GM12873 (cell line): ENCODE results near the gene PCDHA10.

Experiments used
- TF ChIP-seq, protein P1 (sequence below): IDR thresholded peaks from 2 replicates; pipeline ENCODE4 v1.5.1; 2012; ENCODE audit warnings: low read depth, mild to moderate bottlenecking, moderate library complexity, low read length, control low read depth; ENCODE audit not compliant: insufficient read depth; ENCODE audit errors: missing control alignments

Gene PCDHA10

DNA sequence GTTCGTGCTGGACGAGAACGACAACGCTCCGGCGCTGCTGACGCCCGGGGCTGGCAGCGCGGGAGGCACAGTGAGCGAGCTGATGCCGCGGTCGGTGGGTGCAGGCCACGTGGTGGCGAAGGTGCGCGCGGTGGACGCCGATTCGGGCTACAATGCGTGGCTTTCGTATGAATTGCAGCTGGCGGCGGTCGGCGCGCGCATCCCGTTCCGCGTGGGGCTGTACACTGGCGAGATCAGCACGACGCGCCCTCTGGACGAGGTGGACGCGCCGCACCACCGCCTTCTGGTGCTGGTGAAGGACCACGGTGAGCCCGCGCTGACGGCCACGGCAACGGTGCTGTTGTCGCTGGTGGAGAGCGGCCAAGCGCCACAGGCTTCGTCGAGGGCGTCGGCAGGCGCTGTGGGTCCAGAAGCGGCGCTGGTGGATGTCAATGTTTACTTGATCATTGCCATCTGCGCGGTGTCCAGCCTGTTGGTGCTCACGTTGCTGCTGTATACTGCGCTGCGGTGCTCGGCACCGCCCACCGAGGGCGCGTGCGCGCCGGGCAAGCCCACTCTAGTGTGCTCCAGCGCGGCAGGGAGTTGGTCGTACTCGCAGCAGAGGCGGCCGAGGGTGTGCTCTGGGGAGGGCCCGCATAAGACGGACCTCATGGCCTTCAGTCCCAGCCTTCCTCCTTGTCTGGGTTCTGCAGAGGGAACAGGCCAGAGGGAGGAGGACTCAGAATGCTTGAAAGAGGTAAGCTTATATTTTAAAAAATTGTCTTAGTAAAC lies 28.4 kb downstream of the PCDHA10 start:
- TF ChIP-seq, protein P1, sequence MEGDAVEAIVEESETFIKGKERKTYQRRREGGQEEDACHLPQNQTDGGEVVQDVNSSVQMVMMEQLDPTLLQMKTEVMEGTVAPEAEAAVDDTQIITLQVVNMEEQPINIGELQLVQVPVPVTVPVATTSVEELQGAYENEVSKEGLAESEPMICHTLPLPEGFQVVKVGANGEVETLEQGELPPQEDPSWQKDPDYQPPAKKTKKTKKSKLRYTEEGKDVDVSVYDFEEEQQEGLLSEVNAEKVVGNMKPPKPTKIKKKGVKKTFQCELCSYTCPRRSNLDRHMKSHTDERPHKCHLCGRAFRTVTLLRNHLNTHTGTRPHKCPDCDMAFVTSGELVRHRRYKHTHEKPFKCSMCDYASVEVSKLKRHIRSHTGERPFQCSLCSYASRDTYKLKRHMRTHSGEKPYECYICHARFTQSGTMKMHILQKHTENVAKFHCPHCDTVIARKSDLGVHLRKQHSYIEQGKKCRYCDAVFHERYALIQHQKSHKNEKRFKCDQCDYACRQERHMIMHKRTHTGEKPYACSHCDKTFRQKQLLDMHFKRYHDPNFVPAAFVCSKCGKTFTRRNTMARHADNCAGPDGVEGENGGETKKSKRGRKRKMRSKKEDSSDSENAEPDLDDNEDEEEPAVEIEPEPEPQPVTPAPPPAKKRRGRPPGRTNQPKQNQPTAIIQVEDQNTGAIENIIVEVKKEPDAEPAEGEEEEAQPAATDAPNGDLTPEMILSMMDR, result no peak

DNA sequence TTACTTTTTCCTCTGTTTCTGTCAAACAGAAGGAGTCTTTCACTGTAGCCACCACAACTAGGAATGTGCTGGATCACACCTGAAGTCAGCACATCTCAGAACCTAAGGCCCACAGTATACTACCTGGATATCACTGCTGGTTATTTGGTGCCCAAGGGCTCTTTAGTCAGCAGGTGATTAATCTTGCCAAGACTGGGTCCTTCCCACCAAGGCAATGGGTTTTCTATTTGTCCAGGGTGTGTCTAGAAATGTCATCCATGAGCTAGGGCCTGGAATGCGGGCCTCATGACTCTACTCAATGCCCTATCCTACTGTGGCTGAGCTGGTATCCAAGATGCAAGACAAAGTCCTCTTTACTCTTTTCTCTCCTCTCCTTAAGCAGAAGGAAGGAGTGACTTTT lies 60.6 kb downstream of the PCDHA10 start:
- TF ChIP-seq, protein P1, result no peak
